ENCODE results near the gene ARL2.
A peak's percentile ranks its signal among the peaks of the same experiment; 100 is the strongest.

The ARL2 gene

DNA sequence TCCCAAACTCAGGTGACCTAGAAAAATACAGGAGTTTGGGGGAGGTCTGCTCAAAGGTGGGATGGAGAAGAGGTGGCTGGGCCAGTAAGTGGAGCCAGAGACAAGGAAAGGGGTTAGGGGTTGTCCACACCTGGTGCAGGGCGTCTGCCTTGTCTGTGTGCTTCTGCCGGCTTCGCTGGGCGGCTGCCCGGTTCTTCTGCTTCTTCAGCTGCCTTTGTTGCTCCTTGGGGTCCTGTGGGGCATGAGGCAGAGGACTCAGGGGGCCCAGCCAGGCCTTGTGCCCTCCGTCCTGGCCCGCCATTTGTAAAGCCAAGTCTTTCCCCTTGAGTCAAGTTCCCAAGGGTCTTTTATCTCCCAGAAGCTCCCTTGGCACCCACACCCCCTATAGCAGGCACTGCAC lies 19.6 kb upstream of the ARL2 start:
- no peak for DNase-seq
- TF ChIP-seq, protein P1, sequence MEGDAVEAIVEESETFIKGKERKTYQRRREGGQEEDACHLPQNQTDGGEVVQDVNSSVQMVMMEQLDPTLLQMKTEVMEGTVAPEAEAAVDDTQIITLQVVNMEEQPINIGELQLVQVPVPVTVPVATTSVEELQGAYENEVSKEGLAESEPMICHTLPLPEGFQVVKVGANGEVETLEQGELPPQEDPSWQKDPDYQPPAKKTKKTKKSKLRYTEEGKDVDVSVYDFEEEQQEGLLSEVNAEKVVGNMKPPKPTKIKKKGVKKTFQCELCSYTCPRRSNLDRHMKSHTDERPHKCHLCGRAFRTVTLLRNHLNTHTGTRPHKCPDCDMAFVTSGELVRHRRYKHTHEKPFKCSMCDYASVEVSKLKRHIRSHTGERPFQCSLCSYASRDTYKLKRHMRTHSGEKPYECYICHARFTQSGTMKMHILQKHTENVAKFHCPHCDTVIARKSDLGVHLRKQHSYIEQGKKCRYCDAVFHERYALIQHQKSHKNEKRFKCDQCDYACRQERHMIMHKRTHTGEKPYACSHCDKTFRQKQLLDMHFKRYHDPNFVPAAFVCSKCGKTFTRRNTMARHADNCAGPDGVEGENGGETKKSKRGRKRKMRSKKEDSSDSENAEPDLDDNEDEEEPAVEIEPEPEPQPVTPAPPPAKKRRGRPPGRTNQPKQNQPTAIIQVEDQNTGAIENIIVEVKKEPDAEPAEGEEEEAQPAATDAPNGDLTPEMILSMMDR (IDR thresholded peaks at IDR 0.05; ENCODE audit: low read depth, low read length), result no peak
- Histone ChIP-seq H3K9me3 (no peaks in the 10 kb centered on the region), H3K36me3 (no peaks in the 10 kb centered on the region), H3K4me1 (0 out of 2 replicates have a peak, but pooled peaks cover 3% of the 10 kb centered on the region), H3K4me3 (ENCODE audit: low read depth, low read length) (no peak overlapping the region), H3K27me3 (no peaks in the 10 kb centered on the region)

DNA sequence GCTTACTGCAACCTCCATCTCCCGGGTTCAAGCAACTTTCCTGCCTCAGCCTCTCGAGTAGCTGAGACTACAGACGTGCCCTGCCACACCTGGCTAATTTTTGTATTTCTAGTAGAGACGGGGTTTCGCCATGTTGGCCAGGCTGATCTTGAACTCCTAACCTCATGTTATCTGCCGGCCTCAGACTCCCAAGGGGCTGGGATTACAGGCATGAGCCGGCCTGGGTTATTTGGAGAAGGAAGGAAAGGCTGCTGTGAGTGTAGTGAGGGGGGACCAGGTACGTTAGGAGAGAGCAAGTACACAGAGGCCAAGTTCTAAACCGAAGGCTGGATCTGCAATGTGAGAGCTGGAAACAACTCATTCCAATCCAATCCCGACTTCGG lies 17.6 kb upstream of the ARL2 start:
- H3K36me3 ChIP-seq, result no peaks in the 10 kb centered on the region
- H3K9me3 ChIP-seq, result no peaks in the 10 kb centered on the region
- H3K27me3 ChIP-seq, result no peaks in the 10 kb centered on the region
- H3K4me1 ChIP-seq, result no peaks in the 10 kb centered on the region
- H3K4me3 ChIP-seq (ENCODE audit: low read depth, low read length), result no peak overlapping the region
- TF ChIP-seq, protein P1 (IDR thresholded peaks at IDR 0.05; ENCODE audit: low read depth, low read length), result no peak
- no peak for DNase-seq

DNA sequence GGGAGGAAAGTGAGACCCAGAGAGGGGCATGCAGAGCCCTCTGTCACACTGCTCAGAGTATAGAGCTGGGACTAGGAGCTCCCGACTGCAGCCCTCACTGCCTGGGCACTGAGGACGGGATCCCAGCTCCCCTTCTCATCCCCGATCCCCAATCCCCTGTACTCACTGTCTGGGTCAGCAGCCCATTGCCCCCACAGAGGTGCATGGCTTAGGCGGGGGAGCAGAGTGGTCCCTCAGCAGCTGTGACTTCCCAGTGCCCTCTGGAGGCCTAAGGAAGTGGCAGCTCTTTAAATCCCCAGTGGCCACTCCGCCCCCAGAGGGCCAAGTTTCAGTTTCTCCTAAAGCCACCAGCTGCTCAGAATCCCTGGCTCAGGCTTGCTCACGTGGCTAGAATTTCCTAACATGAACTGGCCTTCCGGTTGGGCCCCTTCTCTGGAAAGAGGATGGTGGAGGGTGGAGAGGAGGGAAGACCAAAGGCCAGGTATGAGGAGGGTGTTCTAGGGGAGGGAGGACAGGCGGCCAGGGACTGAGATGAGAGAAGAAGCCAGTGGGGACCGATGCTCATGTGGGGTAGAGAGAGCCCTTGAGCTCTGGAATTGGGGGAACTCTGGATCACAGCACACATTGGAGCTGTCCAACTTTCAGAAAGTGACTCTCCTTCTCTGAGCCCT lies 17.1 kb upstream of the ARL2 start, which contains the start of gene BATF2:
BATF2 (minus strand) TSS at position 262 of the 671 bp plus-strand sequence; CDS start at position 205, 57 bp downstream.
- DNase-seq, result peak; percentile 61
- no peak within 1 kb of the TSS for H3K4me3 ChIP-seq (ENCODE audit: low read depth, low read length)

DNA sequence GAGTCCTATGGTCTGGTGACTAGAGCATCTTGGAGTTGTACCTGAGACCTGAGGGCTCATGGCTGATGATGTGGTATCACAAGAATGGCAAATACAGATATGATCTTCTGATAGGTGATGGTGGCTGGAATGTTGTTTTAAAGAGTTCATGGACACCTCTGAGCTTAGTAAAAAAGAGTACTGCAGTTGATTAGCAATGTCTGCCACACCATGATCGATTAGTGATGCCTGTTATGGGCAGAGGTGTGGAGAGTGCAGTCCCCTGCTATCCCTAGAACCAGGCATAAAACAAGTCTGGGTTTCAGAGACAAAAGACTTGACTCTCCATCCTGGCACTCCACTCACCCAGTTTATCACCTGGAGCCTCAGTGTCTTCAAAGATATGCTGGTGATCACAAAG lies 15.8 kb upstream of the ARL2 start:
- no peak overlapping the region for H3K4me3 ChIP-seq (ENCODE audit: low read depth, low read length)
- TF ChIP-seq, protein P1 (IDR thresholded peaks at IDR 0.05; ENCODE audit: low read depth, low read length), result no peak
- H3K9me3 ChIP-seq, result no peaks in the 10 kb centered on the region
- H3K27me3 ChIP-seq, result no peaks in the 10 kb centered on the region
- H3K36me3 ChIP-seq, result no peaks in the 10 kb centered on the region
- H3K4me1 ChIP-seq, result no peaks in the 10 kb centered on the region
- DNase-seq, result no peak

More for the DNA sequence above, 17.1 kb upstream of the ARL2 start, which contains the start of gene BATF2:
- H3K36me3 ChIP-seq, result no peaks in the 10 kb centered on the region
- TF ChIP-seq, protein P1 (IDR thresholded peaks at IDR 0.05; ENCODE audit: low read depth, low read length), result peak; percentile 41
- no peaks in the 10 kb centered on the region for H3K9me3 ChIP-seq
- no peaks in the 10 kb centered on the region for H3K4me1 ChIP-seq
- H3K27me3 ChIP-seq, result no peaks in the 10 kb centered on the region

DNA sequence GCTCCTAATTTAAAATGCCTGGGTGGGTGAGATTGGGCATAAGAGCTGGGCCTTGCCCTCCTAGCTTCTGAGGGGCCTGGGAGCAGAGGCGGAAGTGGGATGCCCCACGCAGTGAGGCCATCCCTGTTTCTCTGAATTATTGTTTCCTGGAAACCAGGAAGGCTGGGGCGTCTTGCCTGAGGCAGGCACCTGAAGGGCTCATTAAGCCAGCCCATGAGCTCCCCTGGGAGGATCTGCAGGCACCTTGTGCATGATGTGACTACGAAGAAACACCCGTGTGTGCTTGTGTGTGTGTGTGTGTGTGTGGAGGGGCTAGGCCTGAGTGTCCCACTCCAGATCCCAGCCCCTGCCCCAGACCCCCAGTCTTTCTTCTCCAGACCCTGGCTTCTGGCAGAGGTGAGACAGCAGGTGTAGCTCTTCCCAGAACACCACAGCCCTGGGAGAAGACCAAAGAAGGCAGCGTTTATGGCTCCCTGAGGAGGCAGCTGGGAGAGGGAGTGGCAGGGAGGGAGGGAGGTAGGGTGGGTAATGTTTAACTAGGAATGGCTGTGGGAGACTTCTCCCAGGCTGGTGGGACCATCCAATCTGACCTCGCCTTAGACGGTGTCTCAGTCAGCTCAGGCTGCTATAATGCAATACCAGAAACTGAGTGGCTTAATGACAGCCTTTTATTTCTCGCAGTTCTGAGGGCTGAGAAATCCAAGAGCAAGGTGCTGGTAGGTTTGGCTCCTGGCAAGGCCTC lies 15.1 kb upstream of the ARL2 start:
- DNase-seq, result no peak
- H3K4me3 ChIP-seq (ENCODE audit: low read depth, low read length), result no peak overlapping the region
- no peaks in the 10 kb centered on the region for H3K4me1 ChIP-seq
- no peaks in the 10 kb centered on the region for H3K27me3 ChIP-seq
- H3K9me3 ChIP-seq, result no peaks in the 10 kb centered on the region
- no peaks in the 10 kb centered on the region for H3K36me3 ChIP-seq
- TF ChIP-seq, protein P1 (IDR thresholded peaks at IDR 0.05; ENCODE audit: low read depth, low read length), result no peak

DNA sequence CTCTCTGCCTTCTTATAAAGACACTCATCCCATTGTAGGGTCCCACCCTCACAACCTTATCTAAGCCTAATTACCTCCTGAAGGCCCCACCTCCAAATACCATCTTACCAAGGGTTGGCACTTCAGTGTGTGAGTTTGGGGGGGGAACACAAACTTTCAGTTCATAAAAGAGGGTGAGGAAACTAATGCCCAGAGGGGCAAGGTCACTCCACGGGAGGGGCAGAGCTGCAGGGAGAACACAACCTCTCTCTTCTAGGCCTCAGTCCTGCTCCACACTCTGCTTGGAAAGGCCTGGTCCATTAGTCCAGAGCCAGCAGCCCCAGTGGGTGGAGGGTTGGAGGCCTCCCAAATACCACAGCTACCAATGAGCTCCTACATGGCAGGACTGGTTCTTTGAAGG lies 14.5 kb upstream of the ARL2 start:
- H3K4me3 ChIP-seq (ENCODE audit: low read depth, low read length), result no peak overlapping the region
- no peaks in the 10 kb centered on the region for H3K9me3 ChIP-seq
- H3K4me1 ChIP-seq, result no peaks in the 10 kb centered on the region
- TF ChIP-seq, protein P1 (IDR thresholded peaks at IDR 0.05; ENCODE audit: low read depth, low read length), result no peak
- no peak for DNase-seq
- no peaks in the 10 kb centered on the region for H3K27me3 ChIP-seq
- H3K36me3 ChIP-seq, result no peaks in the 10 kb centered on the region

All from BE2C (cell line).